Measurements from ENCODE around the gene TDRD12. TPM values are rescaled to one million over a fixed set of nuclear protein-coding genes. Genes with fewer than 3 reads are reported as not detected.
"Not testable (repeated sequence)": the region's sequence is repeated elsewhere in the genome, so short reads cannot be mapped to it uniquely, and the experiment has no call there.

The TDRD12 gene
- polyA plus RNA-seq, 1 donor = 0.28 TPM

GRCh38 chr19:32829345-32829896, 109.9 kb downstream of the TDRD12 start:
- DNase-seq = no peak
- H3K27me3 ChIP-seq (ENCODE audit: control insufficient read depth, insufficient read depth, low read length) = no peaks in the 10 kb centered on the region
- no peak overlapping the region for H3K4me3 ChIP-seq (ENCODE audit: low read length)
- H3K36me3 ChIP-seq (ENCODE audit: control insufficient read depth, insufficient read depth, low read length) = peaks cover 24% of the 10 kb centered on the region
- H3K4me1 ChIP-seq (ENCODE audit: control insufficient read depth, insufficient read depth, low read length) = no peaks in the 10 kb centered on the region
- 96% methylated on average over 4 of the region's 10 CpGs for WGBS (ENCODE audit: insufficient coverage, low lambda C conversion rate)
- no peak overlapping the region for H3K27ac ChIP-seq (ENCODE audit: low read length)
- H3K9me3 ChIP-seq (ENCODE audit: control insufficient read depth, low read depth, low read length) = peaks cover 2% of the 10 kb centered on the region

GRCh38 chr19:32830231-32831014, 110.9 kb downstream of the TDRD12 start:
- Histone ChIP-seq H3K4me3 (ENCODE audit: low read length) (no peak overlapping the region), H3K36me3 (ENCODE audit: control insufficient read depth, insufficient read depth, low read length) (peaks cover 24% of the 10 kb centered on the region)

GRCh38 chr19:32831611-32832010, 112.0 kb downstream of the TDRD12 start:
- Histone ChIP-seq H3K9me3 (ENCODE audit: control insufficient read depth, low read depth, low read length) (peaks cover 2% of the 10 kb centered on the region), H3K4me3 (ENCODE audit: low read length) (no peak overlapping the region), H3K36me3 (ENCODE audit: control insufficient read depth, insufficient read depth, low read length) (peaks cover 24% of the 10 kb centered on the region), H3K27ac (ENCODE audit: low read length) (no peak overlapping the region), H3K27me3 (ENCODE audit: control insufficient read depth, insufficient read depth, low read length) (no peaks in the 10 kb centered on the region), H3K4me1 (ENCODE audit: control insufficient read depth, insufficient read depth, low read length) (no peaks in the 10 kb centered on the region)
- WGBS (ENCODE audit: insufficient coverage, low lambda C conversion rate) = 100% methylated on average over 1 of the region's 5 CpGs
- no peak for DNase-seq

More at GRCh38 chr19:32830231-32831014, 110.9 kb downstream of the TDRD12 start:
- no peak overlapping the region for H3K27ac ChIP-seq (ENCODE audit: low read length)
- DNase-seq = no peak
- peaks cover 2% of the 10 kb centered on the region for H3K9me3 ChIP-seq (ENCODE audit: control insufficient read depth, low read depth, low read length)
- no peaks in the 10 kb centered on the region for H3K27me3 ChIP-seq (ENCODE audit: control insufficient read depth, insufficient read depth, low read length)
- H3K4me1 ChIP-seq (ENCODE audit: control insufficient read depth, insufficient read depth, low read length) = no peaks in the 10 kb centered on the region
- 90% methylated on average over 3 of the region's 8 CpGs for WGBS (ENCODE audit: insufficient coverage, low lambda C conversion rate)

- not testable (repeated sequence) for DNase-seq; H3K27ac ChIP-seq (ENCODE audit: low read length); H3K4me1 ChIP-seq (ENCODE audit: control insufficient read depth, insufficient read depth, low read length); H3K4me3 ChIP-seq (ENCODE audit: low read length); H3K27me3 ChIP-seq (ENCODE audit: control insufficient read depth, insufficient read depth, low read length); H3K9me3 ChIP-seq (ENCODE audit: control insufficient read depth, low read depth, low read length)
- no CpG with 5 or more reads among the region's 12 CpGs for WGBS (ENCODE audit: insufficient coverage, low lambda C conversion rate)
- peaks cover 24% of the 10 kb centered on the region for H3K36me3 ChIP-seq (ENCODE audit: control insufficient read depth, insufficient read depth, low read length)
Measured at GRCh38 chr19:32832094-32832493, 112.5 kb downstream of the TDRD12 start.

- 100% methylated on average over 1 of the region's 7 CpGs for WGBS (ENCODE audit: insufficient coverage, low lambda C conversion rate)
- H3K4me3 ChIP-seq (ENCODE audit: low read length); H3K27me3 ChIP-seq (ENCODE audit: control insufficient read depth, insufficient read depth, low read length); DNase-seq; H3K9me3 ChIP-seq (ENCODE audit: control insufficient read depth, low read depth, low read length); H3K27ac ChIP-seq (ENCODE audit: low read length); H3K4me1 ChIP-seq (ENCODE audit: control insufficient read depth, insufficient read depth, low read length): not testable (repeated sequence)
- H3K36me3 ChIP-seq (ENCODE audit: control insufficient read depth, insufficient read depth, low read length) = peaks cover 24% of the 10 kb centered on the region
Measured at GRCh38 chr19:32832825-32833224, 113.3 kb downstream of the TDRD12 start.

- H3K4me1 ChIP-seq (ENCODE audit: control insufficient read depth, insufficient read depth, low read length); DNase-seq; H3K9me3 ChIP-seq (ENCODE audit: control insufficient read depth, low read depth, low read length); H3K4me3 ChIP-seq (ENCODE audit: low read length); H3K27me3 ChIP-seq (ENCODE audit: control insufficient read depth, insufficient read depth, low read length); H3K27ac ChIP-seq (ENCODE audit: low read length): not testable (repeated sequence)
- peaks cover 20% of the 10 kb centered on the region for H3K36me3 ChIP-seq (ENCODE audit: control insufficient read depth, insufficient read depth, low read length)
- WGBS (ENCODE audit: insufficient coverage, low lambda C conversion rate) = no CpG with 5 or more reads among the region's 7 CpGs
Measured at GRCh38 chr19:32833388-32833787, 113.8 kb downstream of the TDRD12 start.

GRCh38 chr19:32837531-32837930, 118.0 kb downstream of the TDRD12 start:
- Histone ChIP-seq H3K4me3 (ENCODE audit: low read length) (no peak overlapping the region), H3K9me3 (ENCODE audit: control insufficient read depth, low read depth, low read length) (no peaks in the 10 kb centered on the region), H3K27ac (ENCODE audit: low read length) (no peak overlapping the region), H3K36me3 (ENCODE audit: control insufficient read depth, insufficient read depth, low read length) (peaks cover 27% of the 10 kb centered on the region), H3K4me1 (ENCODE audit: control insufficient read depth, insufficient read depth, low read length) (no peaks in the 10 kb centered on the region), H3K27me3 (ENCODE audit: control insufficient read depth, insufficient read depth, low read length) (no peaks in the 10 kb centered on the region)
- 83% methylated on average over 3 of the region's 7 CpGs for WGBS (ENCODE audit: insufficient coverage, low lambda C conversion rate)
- no peak for DNase-seq

GRCh38 chr19:32842061-32842460, 122.5 kb downstream of the TDRD12 start:
- no peak overlapping the region for H3K4me3 ChIP-seq (ENCODE audit: low read length)
- no peaks in the 10 kb centered on the region for H3K9me3 ChIP-seq (ENCODE audit: control insufficient read depth, low read depth, low read length)
- peaks cover 29% of the 10 kb centered on the region for H3K36me3 ChIP-seq (ENCODE audit: control insufficient read depth, insufficient read depth, low read length)
- WGBS (ENCODE audit: insufficient coverage, low lambda C conversion rate) = 83% methylated on average over 2 of the region's 8 CpGs
- DNase-seq = no peak
- H3K27me3 ChIP-seq (ENCODE audit: control insufficient read depth, insufficient read depth, low read length) = no peaks in the 10 kb centered on the region
- H3K27ac ChIP-seq (ENCODE audit: low read length) = no peak overlapping the region
- H3K4me1 ChIP-seq (ENCODE audit: control insufficient read depth, insufficient read depth, low read length) = no peaks in the 10 kb centered on the region

GRCh38 chr19:32843716-32844245, 124.2 kb downstream of the TDRD12 start:
- Histone ChIP-seq H3K4me3 (ENCODE audit: low read length) (no peak overlapping the region), H3K27ac (ENCODE audit: low read length) (no peak overlapping the region), H3K27me3 (ENCODE audit: control insufficient read depth, insufficient read depth, low read length) (no peaks in the 10 kb centered on the region), H3K9me3 (ENCODE audit: control insufficient read depth, low read depth, low read length) (no peaks in the 10 kb centered on the region), H3K4me1 (ENCODE audit: control insufficient read depth, insufficient read depth, low read length) (no peaks in the 10 kb centered on the region), H3K36me3 (ENCODE audit: control insufficient read depth, insufficient read depth, low read length) (peaks cover 29% of the 10 kb centered on the region)
- WGBS (ENCODE audit: insufficient coverage, low lambda C conversion rate) = 100% methylated on average over 1 of the region's 19 CpGs
- no peak for DNase-seq

GRCh38 chr19:32848035-32848434, 128.5 kb downstream of the TDRD12 start:
- H3K36me3 ChIP-seq (ENCODE audit: control insufficient read depth, insufficient read depth, low read length); H3K27ac ChIP-seq (ENCODE audit: low read length): not testable (repeated sequence)

More at GRCh38 chr19:32848035-32848434, 128.5 kb downstream of the TDRD12 start:
- H3K9me3 ChIP-seq (ENCODE audit: control insufficient read depth, low read depth, low read length); DNase-seq; H3K4me1 ChIP-seq (ENCODE audit: control insufficient read depth, insufficient read depth, low read length); H3K27me3 ChIP-seq (ENCODE audit: control insufficient read depth, insufficient read depth, low read length); H3K4me3 ChIP-seq (ENCODE audit: low read length): not testable (repeated sequence)
- no CpG with 5 or more reads among the region's 2 CpGs for WGBS (ENCODE audit: insufficient coverage, low lambda C conversion rate)
